ENCODE measurements around the gene SMPD4.
"Not testable (repeated sequence)": the region's sequence is repeated elsewhere in the genome, so short reads cannot be mapped to it uniquely, and the experiment has no call there.

Gene SMPD4

DNA sequence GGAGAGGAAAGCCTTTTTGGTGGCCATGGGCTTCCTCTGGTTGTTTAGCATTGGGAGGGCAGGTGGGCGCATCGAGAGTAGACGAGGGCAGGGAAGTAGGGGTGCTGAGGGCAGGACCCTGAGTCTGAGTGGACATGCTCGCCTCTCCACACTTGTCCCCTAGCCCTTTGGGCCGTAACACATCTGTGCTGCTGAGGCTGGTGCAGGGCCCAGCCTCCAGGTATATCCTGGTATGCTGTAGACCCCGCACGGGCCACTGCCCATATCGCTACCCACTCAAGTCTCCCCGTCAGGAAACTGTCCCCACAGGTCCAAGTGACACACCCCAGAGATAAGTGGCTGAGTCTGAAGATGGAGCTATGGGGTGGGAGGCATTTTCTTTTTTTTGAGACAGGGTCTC is 22.8 kb downstream of the SMPD4 start:
- peak overlapping the region; percentile 72 for H3K27ac ChIP-seq (ENCODE audit: low read depth, low read length)
- H3K9me2 ChIP-seq (replicated peaks; ENCODE audit: insufficient read depth, low read length): no peaks in the 10 kb centered on the region
- no peaks in the 10 kb centered on the region for H3K27me3 ChIP-seq (ENCODE audit: low read length)
- no peak overlapping the region for H3K9ac ChIP-seq (ENCODE audit: low read length)
- no peak for TF ChIP-seq CTCF (IDR thresholded peaks at IDR 0.05; ENCODE audit: insufficient read depth, low read length, poor library complexity, severe bottlenecking)
- no peak for TF ChIP-seq EZH2phosphoT487 (conservative IDR thresholded peaks at IDR 0.05; ENCODE audit: low read length)
- no peaks in the 10 kb centered on the region; the same call in 1 of the 2 replicates for H3F3A ChIP-seq (ENCODE audit: insufficient read depth)
- no peak overlapping the region for H3K4me2 ChIP-seq (ENCODE audit: low read depth, low read length, poor library complexity, severe bottlenecking)
- H3K36me3 ChIP-seq (ENCODE audit: low read length): no peaks in the 10 kb centered on the region
- H3K9me3 ChIP-seq (ENCODE audit: insufficient read depth, low read length): no peaks in the 10 kb centered on the region
- H3K79me2 ChIP-seq (ENCODE audit: insufficient read depth, low read length): no peaks in the 10 kb centered on the region
- H2AFZ ChIP-seq (ENCODE audit: low read depth, low read length, severe bottlenecking): no peak overlapping the region
- no peaks in the 10 kb centered on the region for H4K20me1 ChIP-seq (ENCODE audit: low read depth, low read length)
- H3K4me3 ChIP-seq (ENCODE audit: insufficient read depth, low read length, poor library complexity, severe bottlenecking): no peak overlapping the region

- H3K27ac ChIP-seq (ENCODE audit: low read depth, low read length): peak overlapping the region; percentile 72
- H2AFZ ChIP-seq (ENCODE audit: low read depth, low read length, severe bottlenecking); H3K36me3 ChIP-seq (ENCODE audit: low read length); H3K9me3 ChIP-seq (ENCODE audit: insufficient read depth, low read length); H3K79me2 ChIP-seq (ENCODE audit: insufficient read depth, low read length); H3K4me2 ChIP-seq (ENCODE audit: low read depth, low read length, poor library complexity, severe bottlenecking); H3K4me3 ChIP-seq (ENCODE audit: insufficient read depth, low read length, poor library complexity, severe bottlenecking); H3F3A ChIP-seq (ENCODE audit: insufficient read depth); H3K27me3 ChIP-seq (ENCODE audit: low read length); H4K20me1 ChIP-seq (ENCODE audit: low read depth, low read length); H3K9ac ChIP-seq (ENCODE audit: low read length); H3K9me2 ChIP-seq (replicated peaks; ENCODE audit: insufficient read depth, low read length): not testable (repeated sequence)
Measured at GRCh38 chr2:130157825-130158514, 23.4 kb downstream of the SMPD4 start.

DNA sequence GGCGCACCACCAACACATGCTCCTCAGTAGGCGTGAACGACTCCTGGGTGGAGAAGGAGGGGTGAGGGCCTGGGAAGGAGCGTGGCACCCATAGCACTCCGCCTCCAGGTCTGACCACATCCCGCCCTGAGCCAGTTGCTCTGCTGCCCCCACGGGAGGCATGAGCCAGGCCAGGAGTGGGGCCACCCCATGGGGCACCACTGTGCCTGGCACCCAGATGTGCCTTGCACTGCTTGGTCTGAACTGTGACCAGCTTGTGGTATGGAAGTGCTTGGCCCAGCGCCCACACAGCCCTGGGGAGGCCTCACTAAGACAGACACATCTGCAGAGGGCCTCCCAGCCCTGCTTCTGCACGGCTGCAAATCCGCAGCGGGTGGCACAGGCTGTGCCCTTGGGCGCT is 24.0 kb downstream of the SMPD4 start:
- H3K4me2 ChIP-seq (ENCODE audit: low read depth, low read length, poor library complexity, severe bottlenecking); H3K79me2 ChIP-seq (ENCODE audit: insufficient read depth, low read length); H3K9me2 ChIP-seq (replicated peaks; ENCODE audit: insufficient read depth, low read length); H2AFZ ChIP-seq (ENCODE audit: low read depth, low read length, severe bottlenecking); H3K36me3 ChIP-seq (ENCODE audit: low read length); H4K20me1 ChIP-seq (ENCODE audit: low read depth, low read length); H3F3A ChIP-seq (ENCODE audit: insufficient read depth); H3K4me3 ChIP-seq (ENCODE audit: insufficient read depth, low read length, poor library complexity, severe bottlenecking); H3K9me3 ChIP-seq (ENCODE audit: insufficient read depth, low read length); H3K27me3 ChIP-seq (ENCODE audit: low read length); H3K9ac ChIP-seq (ENCODE audit: low read length): not testable (repeated sequence)
- peak overlapping the region; percentile 72 for H3K27ac ChIP-seq (ENCODE audit: low read depth, low read length)

DNA sequence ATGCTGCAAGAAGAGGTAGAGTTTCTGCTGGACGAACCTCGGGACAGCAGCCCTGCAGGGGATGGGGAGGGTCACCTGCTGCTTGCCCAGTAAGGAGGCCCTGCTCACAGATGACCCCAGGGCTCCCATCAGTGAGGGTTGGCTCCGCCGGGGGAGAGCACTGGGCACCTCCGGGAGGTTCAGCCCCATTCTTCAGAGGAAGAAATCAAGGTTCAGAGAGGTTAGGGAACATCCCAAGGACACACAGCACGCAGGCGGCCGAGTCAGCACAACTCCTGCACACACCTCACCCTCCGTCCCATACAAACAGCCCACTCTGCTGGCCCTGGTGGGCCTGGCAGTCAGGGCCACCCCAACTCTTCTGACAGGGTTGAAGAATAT is 24.8 kb downstream of the SMPD4 start:
- H3K79me2 ChIP-seq (ENCODE audit: insufficient read depth, low read length): no peaks in the 10 kb centered on the region
- H3F3A ChIP-seq (ENCODE audit: insufficient read depth): no peaks in the 10 kb centered on the region; the same call in 1 of the 2 replicates
- H3K4me2 ChIP-seq (ENCODE audit: low read depth, low read length, poor library complexity, severe bottlenecking): no peak overlapping the region
- no peak overlapping the region for H3K9ac ChIP-seq (ENCODE audit: low read length)
- no peaks in the 10 kb centered on the region for H3K9me2 ChIP-seq (replicated peaks; ENCODE audit: insufficient read depth, low read length)
- no peaks in the 10 kb centered on the region for H3K9me3 ChIP-seq (ENCODE audit: insufficient read depth, low read length)
- no peak overlapping the region for H2AFZ ChIP-seq (ENCODE audit: low read depth, low read length, severe bottlenecking)
- no peaks in the 10 kb centered on the region for H3K27me3 ChIP-seq (ENCODE audit: low read length)
- no peak overlapping the region for H3K27ac ChIP-seq (ENCODE audit: low read depth, low read length)
- no peaks in the 10 kb centered on the region for H3K36me3 ChIP-seq (ENCODE audit: low read length)
- H4K20me1 ChIP-seq (ENCODE audit: low read depth, low read length): no peaks in the 10 kb centered on the region
- no peak for TF ChIP-seq EZH2phosphoT487 (conservative IDR thresholded peaks at IDR 0.05; ENCODE audit: low read length)
- no peak overlapping the region for H3K4me3 ChIP-seq (ENCODE audit: insufficient read depth, low read length, poor library complexity, severe bottlenecking)

DNA sequence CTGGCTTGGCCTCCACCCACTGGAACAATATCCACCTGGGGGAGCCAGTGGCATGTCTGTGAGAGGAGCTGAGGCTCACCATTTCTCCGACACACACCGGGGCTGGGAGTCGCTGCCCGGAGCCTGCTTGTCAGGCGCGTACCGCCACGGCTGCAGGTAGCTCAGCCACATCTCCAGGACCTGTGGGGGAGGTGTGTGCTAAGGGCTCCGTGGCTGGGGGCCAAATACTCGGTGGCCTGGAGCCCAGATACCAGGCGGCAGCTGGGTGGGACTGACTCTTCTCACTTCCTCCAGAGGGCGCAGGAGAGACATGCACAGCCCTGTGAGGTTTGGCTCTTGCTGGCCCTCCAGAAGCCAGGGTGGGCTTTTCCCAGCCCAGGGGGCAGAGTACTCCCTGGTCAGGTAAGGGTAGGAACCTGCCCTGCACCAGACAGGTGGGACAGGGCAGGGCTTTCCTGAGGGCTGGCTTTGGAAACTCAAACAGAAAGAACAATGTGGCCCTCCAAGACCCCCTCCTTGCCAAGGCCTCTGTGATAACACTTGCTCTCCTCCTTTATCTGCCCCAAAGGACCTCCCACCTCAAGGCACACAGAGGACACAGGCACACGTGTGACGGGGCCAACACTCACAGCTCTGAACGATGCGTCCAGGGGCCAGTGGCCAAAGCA is 25.3 kb downstream of the SMPD4 start:
- H3K27me3 ChIP-seq (ENCODE audit: low read length); H3K4me3 ChIP-seq (ENCODE audit: insufficient read depth, low read length, poor library complexity, severe bottlenecking); H3K9me3 ChIP-seq (ENCODE audit: insufficient read depth, low read length); H3K9me2 ChIP-seq (replicated peaks; ENCODE audit: insufficient read depth, low read length); H3K27ac ChIP-seq (ENCODE audit: low read depth, low read length); H4K20me1 ChIP-seq (ENCODE audit: low read depth, low read length); H3F3A ChIP-seq (ENCODE audit: insufficient read depth); H3K36me3 ChIP-seq (ENCODE audit: low read length); H3K79me2 ChIP-seq (ENCODE audit: insufficient read depth, low read length); H3K9ac ChIP-seq (ENCODE audit: low read length); H2AFZ ChIP-seq (ENCODE audit: low read depth, low read length, severe bottlenecking); H3K4me2 ChIP-seq (ENCODE audit: low read depth, low read length, poor library complexity, severe bottlenecking): not testable (repeated sequence)
